ENCODE data around the gene C1orf122. TPM values are rescaled to one million over a fixed set of nuclear protein-coding genes. Genes with fewer than 3 reads are reported as not detected.

The C1orf122 gene
- total RNA-seq, 1 experiment from 2014 or later: 37.7 TPM

DNA sequence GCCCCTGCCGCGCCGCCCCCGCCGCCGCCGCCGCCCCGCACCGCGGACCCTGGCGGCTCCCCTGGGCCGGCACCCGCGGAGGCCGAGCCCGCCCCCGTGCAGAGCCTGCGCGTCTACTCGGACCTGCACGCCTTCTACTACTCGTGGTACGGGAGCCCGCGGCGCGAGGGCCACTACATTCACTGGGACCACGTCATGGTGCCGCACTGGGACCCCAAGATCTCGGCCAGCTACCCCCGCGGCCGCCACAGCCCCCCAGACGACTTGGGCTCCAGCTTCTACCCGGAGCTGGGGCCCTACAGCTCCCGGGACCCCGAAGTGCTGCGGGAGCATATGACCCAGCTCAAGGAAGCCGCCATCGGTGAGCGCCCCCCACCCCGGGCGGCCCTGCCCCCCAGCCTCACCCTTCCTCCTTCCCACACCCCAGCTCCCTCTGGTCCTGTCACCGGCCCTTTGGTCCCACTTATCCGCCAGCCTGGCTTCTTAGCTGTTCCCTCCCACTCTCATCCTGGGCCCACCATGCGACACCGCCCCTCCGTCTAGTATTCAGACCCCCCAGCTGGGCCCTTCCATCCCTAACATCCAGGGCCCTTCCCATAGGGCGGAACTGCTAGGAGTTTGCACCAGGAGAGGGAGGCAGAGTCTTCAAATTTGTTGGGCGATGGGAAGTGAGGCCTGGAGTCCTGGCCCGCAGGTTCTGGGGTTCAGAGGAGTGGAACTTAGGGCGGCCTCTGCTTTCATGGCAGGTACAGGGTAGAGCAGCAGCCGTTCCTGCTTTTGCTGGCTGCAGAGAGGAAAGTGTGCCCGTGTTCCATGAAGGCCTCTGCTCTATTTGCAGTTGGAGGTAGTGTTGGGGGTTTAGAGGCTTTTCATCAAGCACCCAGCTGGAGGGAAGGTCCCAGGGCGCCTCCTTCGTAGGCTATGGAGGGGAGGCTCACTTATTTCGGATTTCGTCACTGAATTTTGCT lies 12.9 kb upstream of the C1orf122 start:
- intact Hi-C loops (cut with micrococcal nuclease; ENCODE audit: unreplicated experiment): no loop called here
- CTCF ChIA-PET: interaction anchor here (0.5 kb wide), 1 partner anchor 37 kb away, joined by 5 read pairs; no protein-coding TSS in a partner anchor
- peak overlapping the region; percentile 71 for H3K4me3 ChIP-seq (ENCODE audit: low read depth, low read length)

GRCh38 chr1:37795340-37796125 lies 12.1 kb upstream of the C1orf122 start:
- BruUV-seq (replicated peaks): no TSS peak
- no peak for TF ChIP-seq CTCF (IDR thresholded peaks at IDR 0.05; ENCODE audit: insufficient read depth in 1 of 2, low read depth in 1 of 2, low read length in 1 of 2, severe bottlenecking in 1 of 2, unreplicated experiment in 1 of 2)
- Mint-ChIP-seq H3K9me3 (ENCODE audit: unreplicated experiment) (no peaks in the 10 kb centered on the region), H3K36me3 (ENCODE audit: insufficient read depth, unreplicated experiment) (peaks cover 21% of the 10 kb centered on the region), H3K27me3 (ENCODE audit: insufficient read depth, unreplicated experiment) (no peaks in the 10 kb centered on the region), H3K4me1 (ENCODE audit: low read depth, unreplicated experiment) (no peaks in the 10 kb centered on the region), H3K27ac (ENCODE audit: unreplicated experiment) (no peak overlapping the region), H3K4me3 (ENCODE audit: unreplicated experiment) (peak overlapping the region; percentile 78)
- no peaks in the 10 kb centered on the region for H3K36me3 ChIP-seq (ENCODE audit: control insufficient read depth, insufficient read depth, low read length)
- peak overlapping the region; percentile 71 for H3K4me3 ChIP-seq (ENCODE audit: low read depth, low read length)
- ChIA-PET POLR2A (interaction anchor here (1.1 kb wide), 1 partner anchor 13 kb away, joined by 9 read pairs; the partner anchor contains the start of genes C1orf122 and YRDC), CTCF (interaction anchor here (0.5 kb wide), 1 partner anchor 36 kb away, joined by 5 read pairs; no protein-coding TSS in a partner anchor)
- H3K4me1 ChIP-seq: no peaks in the 10 kb centered on the region; the same call in 1 of the 2 replicates
- no peaks in the 10 kb centered on the region for H3K27me3 ChIP-seq (replicated peaks; ENCODE audit: control insufficient read depth, insufficient read depth, low read length)
- DNase-seq: peak in 1 of 2 experiments; percentile 32
- no peaks in the 10 kb centered on the region for H3K9me3 ChIP-seq
- intact Hi-C loops (cut with micrococcal nuclease; ENCODE audit: unreplicated experiment): no loop called here

More for the DNA sequence above, 12.9 kb upstream of the C1orf122 start:
- H3K36me3 ChIP-seq (ENCODE audit: control insufficient read depth, insufficient read depth, low read length): no peaks in the 10 kb centered on the region
- no TSS peak for BruUV-seq (replicated peaks)
- no peaks in the 10 kb centered on the region; the same call in 1 of the 2 replicates for H3K4me1 ChIP-seq
- Mint-ChIP-seq H3K27ac (ENCODE audit: unreplicated experiment) (no peak overlapping the region), H3K36me3 (ENCODE audit: insufficient read depth, unreplicated experiment) (peaks cover 13% of the 10 kb centered on the region), H3K4me3 (ENCODE audit: unreplicated experiment) (peak overlapping the region; percentile 78), H3K4me1 (ENCODE audit: low read depth, unreplicated experiment) (no peaks in the 10 kb centered on the region), H3K27me3 (ENCODE audit: insufficient read depth, unreplicated experiment) (no peaks in the 10 kb centered on the region), H3K9me3 (ENCODE audit: unreplicated experiment) (no peaks in the 10 kb centered on the region)
- H3K27me3 ChIP-seq (replicated peaks; ENCODE audit: control insufficient read depth, insufficient read depth, low read length): no peaks in the 10 kb centered on the region
- H3K9me3 ChIP-seq: no peaks in the 10 kb centered on the region
- TF ChIP-seq CTCF (IDR thresholded peaks at IDR 0.05; ENCODE audit: insufficient read depth in 1 of 2, low read depth in 1 of 2, low read length in 1 of 2, severe bottlenecking in 1 of 2, unreplicated experiment in 1 of 2): peak in 1 of 2 experiments; percentile 6
- POLR2A ChIA-PET: interaction anchor here (1.1 kb wide), 1 partner anchor 13 kb away, joined by 9 read pairs; the partner anchor contains the start of genes C1orf122 and YRDC
- DNase-seq: no peak

- Histone ChIP-seq H3K9me3 (no peaks in the 10 kb centered on the region), H3K27me3 (replicated peaks; ENCODE audit: control insufficient read depth, insufficient read depth, low read length) (no peaks in the 10 kb centered on the region), H3K4me3 (ENCODE audit: low read depth, low read length) (no peak overlapping the region), H3K4me1 (no peaks in the 10 kb centered on the region; the same call in 1 of the 2 replicates), H3K36me3 (ENCODE audit: control insufficient read depth, insufficient read depth, low read length) (no peaks in the 10 kb centered on the region)
- ChIA-PET CTCF (no interaction called here), POLR2A (no interaction called here)
- intact Hi-C loops (cut with micrococcal nuclease; ENCODE audit: unreplicated experiment): no loop called here
- no peak for TF ChIP-seq CTCF (IDR thresholded peaks at IDR 0.05; ENCODE audit: insufficient read depth in 1 of 2, low read depth in 1 of 2, low read length in 1 of 2, severe bottlenecking in 1 of 2, unreplicated experiment in 1 of 2)
- Mint-ChIP-seq H3K27ac (ENCODE audit: unreplicated experiment) (no peak overlapping the region), H3K36me3 (ENCODE audit: insufficient read depth, unreplicated experiment) (peaks cover 39% of the 10 kb centered on the region), H3K4me3 (ENCODE audit: unreplicated experiment) (no peak overlapping the region), H3K27me3 (ENCODE audit: insufficient read depth, unreplicated experiment) (no peaks in the 10 kb centered on the region), H3K9me3 (ENCODE audit: unreplicated experiment) (no peaks in the 10 kb centered on the region), H3K4me1 (ENCODE audit: low read depth, unreplicated experiment) (no peaks in the 10 kb centered on the region)
- BruUV-seq (replicated peaks): no TSS peak
- no peak for DNase-seq
These were observed 9.7 kb upstream of the C1orf122 start for GRCh38 chr1:37797750-37798345.
